ENCODE results near the gene GPR18.

Gene GPR18

DNA sequence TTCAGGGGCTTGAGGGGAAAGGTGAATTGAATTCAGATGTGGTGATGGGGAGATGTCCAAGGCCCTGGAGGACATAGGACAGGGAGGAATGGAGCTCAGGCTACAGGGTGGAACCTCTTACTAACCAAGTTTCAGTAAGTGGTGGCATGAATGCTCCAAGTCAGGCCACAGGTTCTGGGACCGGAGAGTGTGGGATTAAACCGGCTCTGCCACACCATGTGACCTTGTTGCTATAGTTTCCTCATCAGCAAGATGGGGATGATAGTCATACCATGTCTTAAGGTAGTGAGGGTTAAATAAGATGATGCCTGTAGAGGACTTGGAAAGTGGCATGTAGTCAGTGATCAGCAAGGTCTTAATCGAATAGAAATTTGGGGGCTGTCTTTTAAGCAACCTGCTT, 32.7 kb upstream of the GPR18 start:
- no peak for DNase-seq (ENCODE audit: low read depth)

DNA sequence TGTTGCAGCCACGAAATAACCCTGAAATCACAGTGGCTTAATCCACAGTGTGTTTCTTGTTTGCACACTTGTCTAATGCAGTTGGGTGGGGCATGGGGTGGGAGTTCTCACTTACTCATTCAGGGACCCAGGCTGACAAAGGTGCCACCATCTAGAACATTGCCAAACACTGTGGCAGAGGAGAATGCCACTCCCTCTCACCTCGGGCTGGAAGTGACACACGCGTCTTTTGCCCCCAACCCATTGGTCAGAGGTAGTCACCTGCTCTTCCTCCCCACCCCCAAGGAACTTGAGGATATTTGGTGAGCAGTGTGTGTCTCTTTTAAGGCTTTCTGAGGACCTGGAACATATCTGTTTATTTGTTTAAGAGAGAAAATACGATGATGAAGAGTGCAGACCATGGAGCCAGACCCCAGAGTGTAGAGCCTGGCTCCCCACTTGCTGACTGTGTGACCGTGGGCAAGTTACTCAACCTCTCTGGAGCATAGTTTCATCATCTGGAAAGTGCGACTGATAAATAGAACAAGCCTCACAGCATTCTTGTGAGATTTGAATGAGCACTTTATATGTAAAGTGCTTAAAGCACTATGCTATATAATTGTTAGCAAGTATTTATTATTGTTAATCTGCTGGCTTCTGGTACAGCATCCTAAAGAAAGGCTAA, 31.6 kb upstream of the GPR18 start:
- DNase-seq (ENCODE audit: low read depth) = no peak

DNA sequence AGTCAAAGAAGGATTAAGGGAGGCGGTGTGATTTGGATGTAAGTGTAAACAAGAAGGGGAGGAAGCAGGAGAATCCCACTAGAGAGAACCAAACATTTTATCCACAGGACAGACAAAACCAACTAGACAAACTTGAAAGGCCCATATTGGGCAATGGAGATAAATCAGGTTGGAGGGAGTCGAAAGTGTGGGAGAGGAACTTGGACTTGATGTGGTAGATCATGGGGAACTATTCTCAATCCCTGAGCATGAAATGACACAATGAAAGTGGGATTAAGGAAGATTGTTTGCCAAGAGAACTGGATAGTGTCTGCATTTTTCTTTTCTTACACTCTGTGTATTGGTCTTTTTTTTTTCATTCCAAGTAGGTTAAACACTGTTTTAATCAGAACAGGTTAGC, 31.1 kb upstream of the GPR18 start:
- DNase-seq (ENCODE audit: low read depth) = no peak

DNA sequence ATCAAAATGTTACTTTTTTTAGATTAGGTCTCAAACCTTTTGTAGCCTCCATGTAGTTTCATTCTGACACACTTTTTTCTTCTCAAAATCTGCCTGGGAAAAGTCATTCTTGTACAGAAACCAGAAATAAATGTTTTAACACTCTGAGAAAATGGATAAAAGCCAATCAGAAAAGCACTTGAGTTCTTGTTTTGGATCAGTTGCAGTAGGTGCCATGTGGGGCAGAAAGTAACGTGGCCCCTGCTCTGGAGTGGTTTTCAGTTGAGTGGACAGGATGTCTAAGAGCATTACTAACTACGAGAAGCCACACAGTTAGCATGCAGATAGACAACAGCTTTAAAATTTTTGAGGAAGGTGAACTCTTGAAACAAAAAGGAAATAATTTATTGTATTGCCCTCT, 29.9 kb upstream of the GPR18 start:
- DNase-seq (ENCODE audit: low read depth) = no peak

DNA sequence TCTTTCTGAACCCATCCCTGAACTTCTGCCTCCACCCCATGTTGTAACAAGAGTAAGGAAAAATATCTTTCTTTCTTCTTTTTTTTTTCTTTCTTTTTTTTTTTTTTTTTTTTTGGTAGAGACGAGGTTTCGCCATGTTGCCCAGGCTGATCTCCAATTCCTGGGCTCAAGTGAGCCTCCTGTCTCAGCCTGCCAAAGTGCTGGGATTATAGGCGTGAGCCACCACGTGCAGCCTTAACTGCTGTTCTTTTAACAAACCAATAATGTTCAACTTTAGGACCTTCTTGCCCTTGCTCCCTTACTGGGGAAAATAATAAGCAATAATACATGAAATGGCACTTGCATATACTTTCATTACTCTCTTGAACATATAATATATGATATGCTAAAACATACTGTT, 29.4 kb upstream of the GPR18 start:
- DNase-seq (ENCODE audit: low read depth) = no peak

DNA sequence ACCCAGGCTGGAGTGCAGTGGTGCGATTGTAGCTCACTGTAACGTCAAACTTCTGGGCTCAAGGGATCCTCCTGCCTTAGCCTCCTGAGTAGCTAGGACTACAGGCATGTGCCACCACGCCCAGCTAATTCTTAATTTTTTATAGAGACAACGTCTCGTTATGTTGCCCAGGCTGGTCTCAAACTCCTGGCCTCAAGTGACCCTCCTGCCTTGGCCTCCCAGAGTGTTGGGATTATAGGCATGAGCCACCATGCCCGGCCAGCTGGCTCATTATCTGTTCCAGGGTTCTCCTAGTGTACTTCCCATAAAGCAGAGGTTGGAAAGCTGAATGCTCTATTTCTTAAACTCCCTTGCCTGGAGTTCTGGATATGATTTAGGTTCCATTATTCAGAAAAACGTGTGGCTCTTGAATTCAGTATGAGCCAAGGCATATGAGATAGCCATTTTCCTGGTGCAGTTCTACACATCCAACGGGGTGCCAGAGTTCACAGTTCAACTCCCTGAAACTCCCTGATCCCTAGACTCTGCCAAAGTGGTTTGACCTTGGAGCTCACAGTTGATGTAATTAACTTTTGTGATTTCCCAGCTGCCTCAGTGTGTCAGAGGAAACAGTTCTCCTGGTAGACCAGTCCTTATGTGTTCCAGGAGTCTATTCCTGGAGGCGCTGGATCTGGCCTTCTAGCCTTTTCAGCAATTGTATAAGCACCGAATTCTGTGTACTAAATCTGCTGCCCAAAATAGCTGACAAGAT, 27.4 kb upstream of the GPR18 start:
- no peak for DNase-seq (ENCODE audit: low read depth)

DNA sequence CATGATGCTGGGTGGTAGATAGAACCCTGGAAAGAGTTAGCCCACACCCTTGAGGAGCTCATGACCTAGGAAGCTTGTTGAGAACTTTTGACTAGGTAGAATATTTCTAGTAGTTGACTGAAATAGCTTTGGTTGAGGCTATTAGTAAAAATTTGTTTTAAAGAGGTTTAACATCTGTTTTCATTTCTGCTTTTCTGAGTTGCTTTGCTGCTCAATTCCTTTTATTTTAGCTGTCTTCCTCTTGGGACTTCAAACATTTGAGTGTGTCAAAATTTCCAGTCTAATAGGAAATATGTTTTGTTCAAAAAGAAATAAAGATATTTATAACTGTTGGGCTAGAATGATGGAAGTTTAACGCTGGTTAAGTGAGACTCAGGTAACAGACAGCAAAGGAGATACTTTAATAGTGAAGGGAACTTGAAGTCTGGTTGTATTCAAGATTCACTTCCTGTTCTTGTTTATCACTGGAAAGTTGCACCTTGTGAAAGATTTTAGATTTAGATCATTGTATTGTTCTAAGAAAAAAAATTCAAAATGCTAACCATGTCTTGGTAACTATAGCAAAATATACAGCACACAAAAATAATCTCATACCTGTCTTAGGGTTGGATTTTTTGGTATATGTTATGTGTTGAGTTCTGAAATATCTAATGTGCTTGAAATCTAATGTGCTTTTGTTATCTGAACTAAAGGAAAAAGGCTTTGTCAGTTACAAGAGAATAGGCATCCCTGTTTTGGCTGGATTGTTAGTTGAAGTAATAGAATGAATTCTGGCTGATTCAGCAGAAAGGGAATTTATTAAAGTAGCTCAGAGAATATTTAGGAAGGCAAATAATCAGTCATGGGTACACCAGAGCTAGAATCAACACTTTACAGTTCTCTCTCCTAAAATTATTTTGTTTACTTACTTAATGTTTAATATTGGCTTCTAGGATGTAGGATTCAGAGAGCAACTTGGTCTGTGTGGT, 24.4 kb upstream of the GPR18 start:
- no peak for DNase-seq (ENCODE audit: low read depth)

DNA sequence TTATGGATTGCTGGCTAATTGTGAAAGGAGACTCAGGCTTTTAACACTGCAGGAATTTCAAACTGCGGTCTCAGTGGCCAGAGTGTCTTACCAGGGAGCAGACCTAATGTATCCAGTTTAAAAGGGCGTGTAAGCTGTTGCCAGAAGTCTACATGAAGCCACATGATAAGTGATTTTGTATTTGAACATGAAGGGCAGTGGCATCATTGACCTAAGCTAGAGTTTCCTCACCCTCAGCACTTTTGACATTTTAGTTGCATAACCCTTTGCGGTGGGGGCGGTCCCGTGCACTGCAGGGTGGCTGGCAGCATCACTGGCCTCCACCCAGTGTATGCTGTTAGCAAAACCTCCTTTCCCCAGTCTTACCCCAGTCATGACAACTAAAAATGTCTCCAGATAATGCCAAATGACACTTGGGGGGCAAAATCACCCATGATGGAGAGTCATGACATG, 23.7 kb upstream of the GPR18 start:
- peak; percentile 44 for DNase-seq (ENCODE audit: low read depth)

DNA sequence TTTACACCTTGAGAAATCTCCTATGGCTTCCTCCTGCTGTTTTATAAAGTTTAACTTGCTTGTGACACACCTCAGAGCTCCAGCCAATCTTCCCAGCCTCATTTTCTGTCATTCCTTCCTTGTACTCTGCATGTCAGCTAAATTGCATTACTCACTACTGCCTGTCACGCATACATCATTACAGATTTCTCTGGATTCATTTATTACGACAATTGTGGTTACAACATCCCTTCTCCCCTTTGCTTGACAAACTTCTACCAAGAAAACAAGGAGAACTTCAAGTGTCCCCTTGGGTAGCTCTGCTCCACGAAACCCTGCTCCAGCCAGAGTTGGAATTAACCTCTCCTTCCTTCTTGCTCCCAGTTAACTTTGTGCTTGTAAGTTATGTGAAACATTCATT, 22.0 kb upstream of the GPR18 start:
- DNase-seq (ENCODE audit: low read depth) = no peak

DNA sequence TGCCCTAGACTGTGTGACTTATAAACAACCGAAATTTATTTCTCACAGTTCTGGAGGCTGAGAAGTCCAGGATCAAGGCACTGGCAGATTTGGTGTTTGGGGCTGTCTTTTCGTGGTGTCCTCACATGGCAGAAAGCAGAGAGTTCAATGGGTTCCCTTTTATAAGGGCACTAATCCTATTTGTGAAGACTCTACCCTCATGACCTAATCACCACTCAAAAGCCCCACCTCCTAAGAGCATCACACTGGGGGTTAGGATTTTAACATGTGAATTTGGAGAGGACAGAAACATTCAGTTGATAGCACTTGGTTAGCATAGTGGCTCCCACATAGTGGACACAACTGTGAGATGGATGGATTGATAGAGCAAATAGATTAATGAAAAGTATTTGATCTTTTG, 21.5 kb upstream of the GPR18 start:
- DNase-seq (ENCODE audit: low read depth) = no peak

DNA sequence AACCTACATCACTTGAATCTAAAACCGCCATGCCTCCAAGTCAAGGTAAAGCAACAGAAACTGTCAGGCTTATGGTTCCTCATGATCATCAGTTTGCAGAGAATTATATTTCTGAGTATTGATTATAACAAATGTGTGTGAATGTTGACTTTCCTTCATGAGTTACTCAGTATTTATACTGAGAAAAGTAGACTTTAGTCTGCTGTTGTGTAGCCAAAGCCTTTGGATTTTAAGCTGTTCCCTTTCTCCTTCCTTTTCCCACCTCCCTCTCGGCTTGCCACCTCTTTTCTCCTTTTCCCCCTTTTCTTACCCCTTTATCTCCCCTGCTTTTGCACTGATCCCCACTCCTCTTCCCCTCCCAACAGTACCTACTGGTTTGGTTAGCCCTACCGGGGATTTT, 20.7 kb upstream of the GPR18 start:
- no peak for DNase-seq (ENCODE audit: low read depth)

DNA sequence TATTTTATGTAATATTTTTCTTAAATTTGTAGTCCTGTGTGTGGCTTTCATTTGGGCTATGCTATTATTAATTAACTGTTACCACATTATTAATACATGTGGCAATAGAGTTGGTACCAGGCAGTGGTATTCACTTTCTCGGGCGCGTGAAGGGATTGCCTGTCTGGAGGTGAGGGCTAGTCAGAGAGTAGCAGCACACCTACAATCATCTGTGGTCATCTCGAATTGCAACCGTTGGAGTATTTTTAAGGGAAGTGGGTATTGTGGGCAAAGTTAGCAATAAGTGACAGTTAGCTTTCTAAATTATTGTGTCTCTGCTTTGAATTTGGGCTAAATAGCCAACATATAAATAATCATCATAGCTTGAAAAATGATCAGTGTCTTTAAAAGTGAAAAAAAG, 20.0 kb upstream of the GPR18 start:
- no peak for DNase-seq (ENCODE audit: low read depth)

DNA sequence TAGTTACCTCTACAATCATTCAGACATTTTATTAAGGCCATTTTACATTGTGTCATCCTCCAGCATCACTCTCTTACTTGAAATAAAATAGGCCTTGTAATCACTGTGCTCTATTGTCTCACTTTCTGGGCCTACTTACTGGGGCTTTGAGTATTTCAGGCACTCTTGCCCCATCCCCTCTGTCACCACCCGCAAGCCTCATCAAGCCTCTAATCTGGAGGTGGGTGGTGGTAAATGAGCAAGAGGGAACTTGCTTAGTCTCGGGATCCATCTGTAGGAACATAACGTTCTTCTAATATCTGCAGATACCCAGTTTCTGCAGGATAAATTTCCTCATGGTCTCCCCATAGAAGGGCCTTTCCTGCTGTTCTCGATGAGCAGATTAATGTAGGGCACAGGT, 19.4 kb upstream of the GPR18 start:
- DNase-seq (ENCODE audit: low read depth) = no peak

DNA sequence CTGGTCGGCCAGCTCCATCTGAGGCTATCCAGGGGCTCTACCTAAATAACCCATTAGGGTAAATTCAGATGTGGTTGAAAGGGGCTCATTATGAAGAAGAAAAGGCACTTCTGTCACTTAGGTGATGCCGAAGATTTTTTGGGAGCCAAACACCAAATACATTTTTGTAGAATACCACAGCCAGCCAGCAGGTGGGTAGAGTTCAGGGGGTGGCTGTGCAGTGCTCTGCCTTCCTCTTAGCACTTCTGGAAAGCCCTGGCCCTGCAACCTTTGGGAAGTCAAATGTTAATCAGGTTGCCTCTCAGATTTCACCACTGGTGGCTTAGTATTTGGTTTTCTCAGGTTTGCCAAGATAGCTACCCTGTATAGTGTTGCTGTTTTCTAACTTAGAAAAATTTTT, 18.5 kb upstream of the GPR18 start:
- DNase-seq (ENCODE audit: low read depth) = no peak

DNA sequence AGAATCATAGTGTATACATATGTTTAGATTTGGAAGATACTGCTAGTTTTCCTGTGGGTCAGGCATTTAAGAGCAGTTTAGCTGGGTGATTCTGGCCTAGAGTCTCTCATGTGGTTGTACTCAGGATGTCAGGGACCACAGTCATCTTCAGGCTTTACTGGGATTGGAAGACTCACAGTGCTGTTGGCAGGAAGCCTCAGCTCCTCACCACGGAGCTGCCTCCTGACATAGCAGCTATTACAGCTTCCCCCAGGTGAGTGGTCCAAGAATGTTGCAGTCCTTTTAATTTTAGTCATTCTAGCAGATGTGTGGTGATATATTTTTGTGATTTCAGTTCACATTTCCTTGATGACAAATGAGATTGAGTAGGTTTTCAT, 16.9 kb upstream of the GPR18 start:
- no peak for DNase-seq (ENCODE audit: low read depth)

DNA sequence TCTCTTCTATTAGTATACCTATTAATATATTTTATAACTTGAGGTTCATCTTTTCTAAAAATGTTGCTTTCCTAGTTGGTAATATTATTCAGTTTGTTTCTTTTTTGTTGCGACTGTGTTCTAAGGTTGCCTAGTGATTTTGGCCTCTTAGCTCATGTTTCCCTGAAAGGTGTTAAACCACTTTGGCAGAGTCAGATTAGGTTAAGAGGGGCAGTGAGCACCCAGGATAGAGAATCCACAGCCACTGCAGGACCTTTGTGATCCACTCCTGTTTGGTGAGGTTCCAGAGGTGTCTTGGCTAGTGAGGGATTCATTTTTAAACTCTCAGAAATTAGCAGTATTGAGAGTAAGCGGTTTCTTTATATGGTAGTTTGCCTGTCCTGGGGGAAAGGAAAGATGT, 14.9 kb upstream of the GPR18 start:
- DNase-seq (ENCODE audit: low read depth) = no peak

DNA sequence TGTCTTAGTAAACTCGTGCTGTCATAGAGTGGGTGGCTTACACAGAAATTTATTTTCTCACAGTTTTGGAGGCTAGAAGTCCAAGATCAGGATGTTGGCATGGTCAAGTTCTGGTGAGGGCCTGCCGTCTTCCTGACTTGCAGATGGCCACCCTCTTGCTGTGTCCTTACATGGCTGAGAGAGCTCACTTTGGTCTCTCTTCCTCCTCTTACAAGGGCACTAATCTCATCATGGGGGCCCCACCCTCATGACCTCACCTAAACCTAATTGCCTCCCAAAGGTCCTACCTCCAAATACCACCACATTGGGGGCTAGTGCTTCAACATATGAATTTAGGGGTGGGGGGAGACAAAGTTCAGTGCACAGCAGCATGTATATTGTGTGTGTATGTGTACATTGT, 14.3 kb upstream of the GPR18 start:
- no peak for DNase-seq (ENCODE audit: low read depth)

DNA sequence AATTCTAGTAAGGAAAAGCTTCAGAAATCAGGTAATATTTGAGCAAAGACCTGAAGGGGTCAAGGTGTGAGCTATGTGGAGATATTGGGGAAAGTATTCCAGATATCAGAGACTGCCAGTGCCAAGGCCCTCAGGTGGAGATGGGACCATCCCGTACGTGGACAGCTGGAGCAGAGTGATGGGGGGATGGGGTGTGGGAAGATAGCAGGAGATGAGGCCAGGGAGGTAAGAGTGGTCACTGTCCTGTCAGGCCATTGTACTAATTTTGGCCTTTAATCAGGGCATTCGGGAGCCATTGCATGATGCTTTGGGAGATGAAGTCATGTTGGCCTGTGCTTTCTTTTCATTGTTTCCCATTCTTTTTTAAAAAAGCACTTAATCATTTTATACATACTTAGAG, 13.1 kb upstream of the GPR18 start:
- DNase-seq (ENCODE audit: low read depth) = no peak

DNA sequence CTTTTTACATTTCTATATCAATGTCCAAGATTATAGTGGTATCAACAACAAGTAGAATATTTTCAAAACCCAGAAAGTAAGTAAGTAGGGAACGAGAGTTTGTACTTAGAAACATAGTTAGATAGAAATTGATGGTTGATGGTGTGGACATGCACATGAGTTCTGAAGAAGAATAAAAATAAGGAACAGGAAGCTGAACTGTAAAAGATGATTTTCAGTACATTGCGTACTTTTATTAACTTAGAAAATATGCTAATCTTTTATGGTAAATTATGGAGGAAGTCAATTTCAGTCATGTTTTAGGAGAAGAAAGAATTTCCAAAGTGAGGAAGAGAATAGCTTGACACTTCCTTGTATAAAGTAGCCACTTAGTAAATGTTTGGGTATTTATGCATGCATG, 12.3 kb upstream of the GPR18 start:
- no peak for DNase-seq (ENCODE audit: low read depth)

DNA sequence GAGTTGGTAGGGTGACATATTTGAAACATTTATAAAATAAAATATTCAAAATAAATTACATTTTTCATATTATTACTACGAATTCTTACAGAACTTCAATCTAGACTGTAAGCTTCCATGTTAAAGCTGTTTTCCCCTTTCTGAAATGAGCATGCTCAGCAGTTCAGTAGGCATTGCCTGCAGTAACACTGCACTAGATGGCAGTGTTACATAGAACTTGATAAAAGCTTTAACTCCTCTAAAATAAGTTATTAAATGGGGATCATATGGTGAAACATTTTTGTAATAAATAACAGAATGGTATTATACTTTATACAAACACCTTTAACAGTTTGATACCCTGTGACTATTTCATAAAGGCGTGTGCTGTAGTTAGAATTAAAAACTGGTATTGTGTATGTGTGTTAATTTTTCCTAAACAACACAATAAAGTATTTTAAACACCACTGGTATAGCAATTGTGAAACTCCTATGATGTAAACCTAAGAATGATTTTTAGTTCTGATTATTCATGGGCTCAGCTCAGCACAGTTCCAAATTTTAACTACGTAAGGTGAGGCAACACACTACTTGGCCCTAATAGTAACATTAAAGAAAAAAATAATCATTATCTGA, 11.6 kb upstream of the GPR18 start:
- no peak for DNase-seq (ENCODE audit: low read depth)

DNA sequence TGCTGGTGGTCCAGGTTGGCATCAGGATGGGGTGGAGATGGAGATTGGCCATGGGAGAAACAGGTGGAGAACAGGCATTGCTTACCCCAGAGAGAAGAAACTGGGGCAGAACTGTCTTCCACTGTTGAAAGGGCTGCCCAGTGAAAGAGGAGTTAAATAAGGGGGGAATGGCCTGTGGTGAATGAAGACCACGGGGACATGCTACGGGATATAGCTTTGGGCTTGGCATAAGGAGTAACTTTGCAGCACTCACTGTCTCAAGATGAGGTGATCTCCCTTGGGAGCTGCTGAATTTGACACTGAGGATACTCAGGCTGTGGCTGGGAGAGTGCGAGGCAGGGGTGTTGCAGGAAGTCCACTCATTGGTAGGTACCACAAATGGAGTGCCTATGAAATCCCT, 10.6 kb upstream of the GPR18 start:
- DNase-seq (ENCODE audit: low read depth) = no peak

DNA sequence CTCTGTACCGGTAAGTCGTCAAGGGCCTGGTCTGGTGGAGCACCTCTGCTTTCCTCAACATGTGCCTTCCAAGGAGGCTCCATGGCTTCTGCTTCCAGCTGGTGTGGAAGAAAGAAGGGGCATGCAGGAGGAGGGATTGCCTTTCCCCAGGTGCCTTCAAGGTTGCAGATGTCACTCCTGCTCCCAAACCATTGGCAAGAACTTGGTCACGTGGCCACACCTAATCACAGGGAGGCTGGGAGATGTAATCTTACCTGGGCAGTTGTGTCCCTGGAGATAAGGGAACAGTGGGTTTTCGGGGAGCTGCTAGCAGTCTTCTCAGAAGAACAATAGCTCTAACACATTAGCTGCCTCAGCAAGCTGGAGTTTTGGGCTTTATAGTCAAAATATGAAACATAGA, 9.7 kb upstream of the GPR18 start:
- DNase-seq (ENCODE audit: low read depth) = no peak

DNA sequence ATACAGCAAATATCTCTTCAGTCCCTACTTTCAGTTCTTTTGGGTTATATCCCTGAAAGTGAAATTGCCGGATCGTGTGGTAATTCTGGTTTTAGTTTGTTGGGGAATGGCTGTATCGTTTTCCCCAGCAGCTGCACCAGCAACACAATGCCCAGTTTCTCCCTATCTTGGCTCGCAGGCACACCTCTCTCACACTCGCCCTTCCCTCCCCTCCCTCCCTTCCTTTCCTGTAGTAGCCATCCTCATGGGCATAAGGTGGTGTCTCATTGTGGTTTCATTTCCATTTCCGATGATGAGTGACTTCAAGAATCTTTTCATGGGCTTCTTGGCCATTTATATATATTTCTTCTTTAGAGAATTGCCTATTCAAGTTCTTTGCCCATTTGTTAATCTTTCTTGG, 8.6 kb upstream of the GPR18 start:
- DNase-seq (ENCODE audit: low read depth) = no peak
